ENCODE results near the gene MTHFD1L.

The MTHFD1L gene

DNA sequence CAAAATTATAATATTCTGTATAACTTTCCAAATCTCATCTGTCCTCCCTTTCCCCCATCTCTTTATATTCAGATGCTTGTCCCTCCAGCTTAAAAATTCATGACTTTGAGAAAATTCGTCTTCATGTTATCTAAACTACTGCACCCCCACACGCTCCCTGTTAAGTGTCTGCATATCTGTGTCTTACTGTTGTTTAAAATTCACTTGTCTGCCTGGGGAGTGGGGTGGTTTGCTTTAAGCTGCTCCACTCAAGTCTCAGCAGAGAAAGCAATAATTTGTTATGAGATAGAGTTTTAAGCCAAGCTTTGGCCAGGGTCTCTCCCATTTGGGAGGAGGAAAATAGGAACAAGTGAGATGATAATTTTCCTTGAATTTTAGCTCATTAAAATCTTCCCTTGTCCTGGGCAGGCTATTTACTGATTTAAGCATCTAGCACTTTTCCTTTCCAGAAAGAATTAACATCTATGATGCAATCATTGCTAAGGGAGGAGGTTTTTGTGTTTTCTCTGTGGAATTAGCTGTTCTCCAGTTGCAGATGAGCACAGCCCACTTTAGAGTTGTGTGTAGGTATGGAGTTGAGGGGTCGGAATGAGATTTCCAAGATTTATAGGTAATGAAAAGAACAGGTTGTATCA, 36.8 kb downstream of the MTHFD1L start:
- Histone ChIP-seq H3K4me1 (no peaks in the 10 kb centered on the region), H3K27me3 (ENCODE audit: control insufficient read depth, insufficient read depth, low read length) (no peaks in the 10 kb centered on the region), H3K4me2 (ENCODE audit: low read length) (no peak overlapping the region), H2AFZ (no peak overlapping the region), H3K9ac (no peak overlapping the region), H3K79me2 (no peaks in the 10 kb centered on the region), H3K36me3 (ENCODE audit: control insufficient read depth, insufficient read depth, low read length) (no peaks in the 10 kb centered on the region), H3K27ac (no peak overlapping the region), H3K9me3 (ENCODE audit: control insufficient read depth, low read length) (no peaks in the 10 kb centered on the region), H3K4me3 (ENCODE audit: low read depth, low read length) (no peak overlapping the region)
- no peak for TF ChIP-seq CTCF (IDR thresholded peaks at IDR 0.05)

DNA sequence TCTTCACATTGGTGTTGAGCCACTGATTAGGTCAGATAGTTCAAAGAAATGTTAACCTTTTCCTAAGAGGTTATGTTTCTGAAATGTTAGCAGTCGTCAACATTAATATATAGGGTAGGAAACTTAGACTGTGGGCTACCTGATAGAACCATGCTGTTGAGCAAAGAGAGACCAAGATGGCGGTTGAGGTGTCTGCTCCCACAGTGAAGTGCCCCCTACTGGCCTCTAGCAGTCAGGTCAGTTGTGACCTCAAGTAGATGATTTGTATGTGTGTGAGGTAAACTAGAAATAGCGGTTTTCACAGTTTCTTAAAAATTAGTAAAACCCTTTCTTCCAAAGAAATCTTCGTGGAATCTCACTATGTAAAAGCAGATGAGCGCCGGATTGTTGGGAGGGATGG, 40.3 kb downstream of the MTHFD1L start:
- Histone ChIP-seq H3K27ac (no peak overlapping the region), H3K36me3 (ENCODE audit: control insufficient read depth, insufficient read depth, low read length) (no peaks in the 10 kb centered on the region), H3K27me3 (ENCODE audit: control insufficient read depth, insufficient read depth, low read length) (no peaks in the 10 kb centered on the region), H3K9me3 (ENCODE audit: control insufficient read depth, low read length) (no peaks in the 10 kb centered on the region), H3K4me2 (ENCODE audit: low read length) (no peak overlapping the region), H3K4me1 (no peaks in the 10 kb centered on the region), H3K9ac (no peak overlapping the region), H2AFZ (no peak overlapping the region), H3K79me2 (no peaks in the 10 kb centered on the region), H3K4me3 (ENCODE audit: low read depth, low read length) (no peak overlapping the region)
- TF ChIP-seq CTCF (IDR thresholded peaks at IDR 0.05), result no peak

GRCh38 chr6:150906641-150907326, 41.3 kb downstream of the MTHFD1L start:
- no peaks in the 10 kb centered on the region for H3K9me3 ChIP-seq (ENCODE audit: control insufficient read depth, low read length)
- H3K27ac ChIP-seq, result no peak overlapping the region
- no peak for TF ChIP-seq CTCF (IDR thresholded peaks at IDR 0.05)
- no peak overlapping the region for H2AFZ ChIP-seq
- no peaks in the 10 kb centered on the region for H3K4me1 ChIP-seq
- no peaks in the 10 kb centered on the region for H3K79me2 ChIP-seq
- H3K27me3 ChIP-seq (ENCODE audit: control insufficient read depth, insufficient read depth, low read length), result no peaks in the 10 kb centered on the region
- H3K9ac ChIP-seq, result no peak overlapping the region
- no peaks in the 10 kb centered on the region for H3K36me3 ChIP-seq (ENCODE audit: control insufficient read depth, insufficient read depth, low read length)
- no peak overlapping the region for H3K4me3 ChIP-seq (ENCODE audit: low read depth, low read length)
- no peak overlapping the region for H3K4me2 ChIP-seq (ENCODE audit: low read length)

- no peaks in the 10 kb centered on the region for H3K27me3 ChIP-seq (ENCODE audit: control insufficient read depth, insufficient read depth, low read length)
- H2AFZ ChIP-seq, result no peak overlapping the region
- H3K27ac ChIP-seq, result no peak overlapping the region
- H3K9me3 ChIP-seq (ENCODE audit: control insufficient read depth, low read length), result no peaks in the 10 kb centered on the region
- H3K4me3 ChIP-seq (ENCODE audit: low read depth, low read length), result no peak overlapping the region
- no peaks in the 10 kb centered on the region for H3K4me1 ChIP-seq
- no peaks in the 10 kb centered on the region for H3K36me3 ChIP-seq (ENCODE audit: control insufficient read depth, insufficient read depth, low read length)
- no peak overlapping the region for H3K4me2 ChIP-seq (ENCODE audit: low read length)
- H3K79me2 ChIP-seq, result no peaks in the 10 kb centered on the region
- no peak for TF ChIP-seq CTCF (IDR thresholded peaks at IDR 0.05)
- no peak overlapping the region for H3K9ac ChIP-seq
Observed at GRCh38 chr6:150907383-150907782, 41.9 kb downstream of the MTHFD1L start.

GRCh38 chr6:150908901-150909300, 43.4 kb downstream of the MTHFD1L start:
- H3K27me3 ChIP-seq (ENCODE audit: control insufficient read depth, insufficient read depth, low read length), result no peaks in the 10 kb centered on the region
- no peak overlapping the region for H3K4me3 ChIP-seq (ENCODE audit: low read depth, low read length)
- H3K27ac ChIP-seq, result no peak overlapping the region
- no peak overlapping the region for H2AFZ ChIP-seq
- no peaks in the 10 kb centered on the region for H3K9me3 ChIP-seq (ENCODE audit: control insufficient read depth, low read length)
- TF ChIP-seq CTCF (IDR thresholded peaks at IDR 0.05), result no peak
- H3K79me2 ChIP-seq, result no peaks in the 10 kb centered on the region
- H3K4me1 ChIP-seq, result no peaks in the 10 kb centered on the region
- no peaks in the 10 kb centered on the region for H3K36me3 ChIP-seq (ENCODE audit: control insufficient read depth, insufficient read depth, low read length)
- H3K9ac ChIP-seq, result no peak overlapping the region
- H3K4me2 ChIP-seq (ENCODE audit: low read length), result no peak overlapping the region

All from parathyroid adenoma (tissue), 2 donors.